ENCODE data around the gene CDON. TPM values are rescaled to one million over a fixed set of nuclear protein-coding genes. Genes with fewer than 3 reads are reported as not detected.
"Not testable (repeated sequence)": the region's sequence is repeated elsewhere in the genome, so short reads cannot be mapped to it uniquely, and the experiment has no call there.

The CDON gene
- polyA plus RNA-seq, 3 donors = 21.9 to 24.2 (median 23.7) TPM

- no peak for DNase-seq (ENCODE audit: low read depth in 3 of 3, low spot score in 2 of 3)
These were observed 60.5 kb downstream of the CDON start for GRCh38 chr11:126002181-126002580.

GRCh38 chr11:125999234-125999880, 63.3 kb downstream of the CDON start:
- no peak for DNase-seq (ENCODE audit: low read depth in 3 of 3, low spot score in 2 of 3)

- no peak for DNase-seq (ENCODE audit: low read depth in 3 of 3, low spot score in 2 of 3)
These were observed 64.4 kb downstream of the CDON start for GRCh38 chr11:125998267-125998666.

GRCh38 chr11:125995313-125995712, 67.4 kb downstream of the CDON start:
- no peak for DNase-seq (ENCODE audit: low read depth in 3 of 3, low spot score in 2 of 3)

- peak in 2 of 3 donors; percentile 21 to 31 for DNase-seq (ENCODE audit: low read depth in 3 of 3, low spot score in 2 of 3)
These were observed 68.2 kb downstream of the CDON start for GRCh38 chr11:125994509-125994908.

GRCh38 chr11:125992893-125993292, 69.8 kb downstream of the CDON start:
- DNase-seq (ENCODE audit: low read depth in 3 of 3, low spot score in 2 of 3) = no peak

- no peak for DNase-seq (ENCODE audit: low read depth in 3 of 3, low spot score in 2 of 3)
These were observed 72.4 kb downstream of the CDON start for GRCh38 chr11:125990244-125990643.

- no peak for DNase-seq (ENCODE audit: low read depth in 3 of 3, low spot score in 2 of 3)
These were observed 75.5 kb downstream of the CDON start for GRCh38 chr11:125987066-125987641.

- DNase-seq (ENCODE audit: low read depth in 3 of 3, low spot score in 2 of 3) = not testable (repeated sequence)
These were observed 76.7 kb downstream of the CDON start for GRCh38 chr11:125985956-125986355.

GRCh38 chr11:125982348-125982730, 80.3 kb downstream of the CDON start:
- DNase-seq (ENCODE audit: low read depth in 3 of 3, low spot score in 2 of 3) = no peak

- no peak for DNase-seq (ENCODE audit: low read depth in 3 of 3, low spot score in 2 of 3)
These were observed 82.2 kb downstream of the CDON start for GRCh38 chr11:125980436-125980835.

GRCh38 chr11:125979511-125979910, 83.2 kb downstream of the CDON start:
- DNase-seq (ENCODE audit: low read depth in 3 of 3, low spot score in 2 of 3) = no peak

- no peak for DNase-seq (ENCODE audit: low read depth in 3 of 3, low spot score in 2 of 3)
These were observed 83.8 kb downstream of the CDON start for GRCh38 chr11:125978778-125979407.

GRCh38 chr11:125978181-125978716, 84.4 kb downstream of the CDON start:
- DNase-seq (ENCODE audit: low read depth in 3 of 3, low spot score in 2 of 3) = no peak

GRCh38 chr11:125977333-125977732, 85.3 kb downstream of the CDON start:
- no peak for DNase-seq (ENCODE audit: low read depth in 3 of 3, low spot score in 2 of 3)

- DNase-seq (ENCODE audit: low read depth in 3 of 3, low spot score in 2 of 3) = no peak
These were observed 86.5 kb downstream of the CDON start for GRCh38 chr11:125976156-125976555.

- DNase-seq (ENCODE audit: low read depth in 3 of 3, low spot score in 2 of 3) = no peak
These were observed 87.0 kb downstream of the CDON start for GRCh38 chr11:125975634-125976033.

GRCh38 chr11:125974284-125974683, 88.4 kb downstream of the CDON start:
- no peak for DNase-seq (ENCODE audit: low read depth in 3 of 3, low spot score in 2 of 3)

- no peak for DNase-seq (ENCODE audit: low read depth in 3 of 3, low spot score in 2 of 3)
These were observed 91.0 kb downstream of the CDON start for GRCh38 chr11:125971618-125972017.

- DNase-seq (ENCODE audit: low read depth in 3 of 3, low spot score in 2 of 3) = no peak
These were observed 94.3 kb downstream of the CDON start for GRCh38 chr11:125968354-125968753.

GRCh38 chr11:125967515-125967914, 95.2 kb downstream of the CDON start:
- DNase-seq (ENCODE audit: low read depth in 3 of 3, low spot score in 2 of 3) = no peak

- no peak for DNase-seq (ENCODE audit: low read depth in 3 of 3, low spot score in 2 of 3)
These were observed 101.9 kb downstream of the CDON start for GRCh38 chr11:125960771-125961170.

All from right renal cortex interstitium (tissue), 3 donors.